GM10847 (cell line): ENCODE measurements around the gene DAB1.

Source experiments
- POLR2A ChIP-seq: IDR thresholded peaks from 2 replicates; pipeline ENCODE4 v1.6.1; 2011; ENCODE audit not compliant: insufficient read length; ENCODE audit errors: extremely low read depth

Gene DAB1

GRCh38 chr1:57165546-57165945 lies 258.3 kb downstream of the DAB1 start:
- no peak for TF ChIP-seq POLR2A

- TF ChIP-seq POLR2A, result no peak
These were observed 259.3 kb downstream of the DAB1 start for GRCh38 chr1:57164584-57164983.

- TF ChIP-seq POLR2A, result no peak
These were observed 260.1 kb downstream of the DAB1 start for GRCh38 chr1:57163789-57164188.

- no peak for TF ChIP-seq POLR2A
These were observed 260.5 kb downstream of the DAB1 start for GRCh38 chr1:57163325-57163724.

GRCh38 chr1:57162607-57163261 lies 261.1 kb downstream of the DAB1 start:
- no peak for TF ChIP-seq POLR2A

- TF ChIP-seq POLR2A, result no peak
These were observed 263.3 kb downstream of the DAB1 start for GRCh38 chr1:57160594-57160993.

GRCh38 chr1:57158604-57158998 lies 265.3 kb downstream of the DAB1 start:
- TF ChIP-seq POLR2A, result no peak

- no peak for TF ChIP-seq POLR2A
These were observed 265.8 kb downstream of the DAB1 start for GRCh38 chr1:57157818-57158603.

GRCh38 chr1:57156907-57157306 lies 267.0 kb downstream of the DAB1 start:
- no peak for TF ChIP-seq POLR2A

GRCh38 chr1:57146100-57146499 lies 277.8 kb downstream of the DAB1 start:
- TF ChIP-seq POLR2A, result no peak

- no peak for TF ChIP-seq POLR2A
These were observed 280.9 kb downstream of the DAB1 start for GRCh38 chr1:57142999-57143398.

- no peak for TF ChIP-seq POLR2A
These were observed 281.7 kb downstream of the DAB1 start for GRCh38 chr1:57142169-57142568.

- TF ChIP-seq POLR2A, result no peak
These were observed 285.3 kb downstream of the DAB1 start for GRCh38 chr1:57138432-57139078.

- no peak for TF ChIP-seq POLR2A
These were observed 285.9 kb downstream of the DAB1 start for GRCh38 chr1:57137980-57138379.

- TF ChIP-seq POLR2A, result no peak
These were observed 289.1 kb downstream of the DAB1 start for GRCh38 chr1:57134803-57135202.

- no peak for TF ChIP-seq POLR2A
These were observed 290.2 kb downstream of the DAB1 start for GRCh38 chr1:57133686-57134085.
